HUES6 (cell line): Measurements from ENCODE around the gene KCNMB3.
"Not testable (repeated sequence)": the region's sequence is repeated elsewhere in the genome, so short reads cannot be mapped to it uniquely, and the experiment has no call there.

ENCODE experiments used
- H3K27ac ChIP-seq: 2 replicates; pipeline ENCODE4 v1.7.0; 2013; ENCODE audit warnings: low read depth, mild to moderate bottlenecking, low read length, inconsistent platforms
- H3K27me3 ChIP-seq: 2 replicates; pipeline ENCODE4 v1.6.1; 2013; ENCODE audit warnings: low read length; ENCODE audit not compliant: control insufficient read depth, insufficient read depth
- H3K36me3 ChIP-seq: 2 replicates; pipeline ENCODE4 v1.6.1; 2013; ENCODE audit warnings: low read length; ENCODE audit not compliant: control insufficient read depth, insufficient read depth
- H3K4me1 ChIP-seq: 2 replicates; pipeline ENCODE4 v1.6.1; 2013; ENCODE audit warnings: low read length; ENCODE audit not compliant: control insufficient read depth, insufficient read depth
- H3K4me3 ChIP-seq: 2 replicates; pipeline ENCODE4 v1.5.1; 2013; ENCODE audit warnings: low read depth, low read length
- H3K9ac ChIP-seq: one replicate; pipeline ENCODE4 v1.6.1; 2013; ENCODE audit warnings: mild to moderate bottlenecking, low read length
- H3K9me3 ChIP-seq: 2 replicates; pipeline ENCODE4 v1.6.1; 2013; ENCODE audit warnings: low read depth, low read length; ENCODE audit not compliant: control insufficient read depth, insufficient read depth

Gene KCNMB3

DNA sequence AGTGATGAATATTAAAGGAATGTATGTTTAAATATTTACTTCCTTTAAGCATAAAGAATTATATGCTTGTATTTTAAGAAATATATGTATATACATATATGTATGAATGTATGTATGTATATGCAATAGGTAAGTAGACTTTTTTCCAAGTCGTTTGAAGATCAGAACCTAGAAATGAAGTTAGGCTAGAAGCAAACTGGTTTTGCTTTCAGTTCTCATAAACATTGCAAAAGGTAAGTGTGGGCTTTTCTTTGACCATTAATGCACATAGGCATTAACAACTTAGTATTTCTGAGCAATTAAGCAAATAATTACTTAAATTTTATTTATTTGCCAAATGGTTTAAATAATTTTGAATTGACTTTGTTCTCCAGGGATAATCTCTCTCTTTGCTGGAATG, 10.6 kb downstream of the KCNMB3 start:
- not testable (repeated sequence) for H3K9ac ChIP-seq, H3K27ac ChIP-seq, H3K4me1 ChIP-seq, H3K27me3 ChIP-seq, H3K9me3 ChIP-seq, H3K4me3 ChIP-seq, H3K36me3 ChIP-seq

DNA sequence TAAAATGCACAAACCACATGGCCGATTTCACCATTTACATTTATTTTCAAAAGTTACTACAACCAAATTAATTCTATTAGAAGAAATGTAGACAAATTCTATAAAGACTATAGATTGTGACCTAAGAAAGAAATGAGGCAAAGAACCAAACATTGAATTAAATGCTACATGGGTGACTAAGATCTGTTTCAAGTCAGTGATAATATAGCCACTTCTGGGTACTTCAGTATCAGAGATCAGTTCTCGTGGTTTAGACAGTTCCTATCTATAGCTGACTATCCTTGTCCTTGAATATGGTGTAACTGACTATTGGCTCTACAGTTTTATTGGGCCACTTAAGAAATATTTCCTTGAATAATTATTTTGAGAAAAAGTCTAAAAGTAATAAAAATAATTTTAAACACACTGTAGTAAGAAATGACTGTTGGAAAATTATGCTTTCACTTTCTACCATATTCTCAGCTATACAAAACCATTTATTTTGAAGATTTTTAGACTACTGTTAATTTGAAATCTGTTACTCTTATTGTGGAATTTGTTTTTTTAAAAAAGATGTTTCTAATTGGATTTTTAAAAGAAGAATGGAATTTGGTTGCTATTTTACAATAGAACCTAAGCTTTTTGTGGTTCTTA, 14.1 kb downstream of the KCNMB3 start:
- Histone ChIP-seq H3K9me3 (no peaks in the 10 kb centered on the region), H3K36me3 (peaks cover 5% of the 10 kb centered on the region), H3K27me3 (no peaks in the 10 kb centered on the region), H3K4me1 (no peaks in the 10 kb centered on the region), H3K9ac (no peak overlapping the region), H3K4me3 (no peak overlapping the region), H3K27ac (no peak overlapping the region)

DNA sequence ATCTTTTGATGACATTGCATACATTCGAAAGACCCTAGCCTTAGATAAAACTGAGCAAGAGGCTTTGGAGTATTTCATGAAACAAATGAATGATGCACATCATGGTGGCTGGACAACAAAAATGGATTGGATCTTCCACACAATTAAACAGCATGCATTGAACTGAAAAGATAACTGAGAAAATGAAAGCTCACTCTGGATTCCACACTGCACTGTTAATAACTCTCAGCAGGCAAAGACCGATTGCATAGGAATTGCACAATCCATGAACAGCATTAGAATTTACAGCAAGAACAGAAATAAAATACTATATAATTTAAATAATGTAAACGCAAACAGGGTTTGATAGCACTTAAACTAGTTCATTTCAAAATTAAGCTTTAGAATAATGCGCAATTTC, 16.7 kb downstream of the KCNMB3 start:
- Histone ChIP-seq H3K27me3 (no peaks in the 10 kb centered on the region), H3K4me1 (no peaks in the 10 kb centered on the region), H3K27ac (no peak overlapping the region), H3K9me3 (no peaks in the 10 kb centered on the region), H3K4me3 (no peak overlapping the region), H3K9ac (no peak overlapping the region), H3K36me3 (peaks cover 21% of the 10 kb centered on the region)

DNA sequence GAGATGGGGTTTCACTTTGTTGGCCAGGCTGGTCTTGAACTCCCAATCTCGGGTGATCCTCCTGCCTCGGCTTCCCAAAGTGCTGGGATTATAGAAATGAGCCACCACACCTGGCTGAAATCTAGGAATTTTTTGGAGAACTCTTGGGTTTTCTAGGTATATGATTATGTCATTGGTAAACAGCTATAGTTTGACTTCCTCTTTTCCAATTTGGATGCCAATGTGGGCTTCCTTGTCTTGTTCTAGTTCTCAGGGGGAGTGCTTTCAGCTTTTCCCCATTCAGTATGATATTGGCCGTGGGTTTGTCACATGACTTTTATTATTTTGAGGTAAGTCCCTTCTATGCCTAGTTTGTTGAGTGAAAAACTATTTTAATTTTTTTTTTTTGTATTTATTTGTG, 17.9 kb downstream of the KCNMB3 start:
- Histone ChIP-seq H3K27me3 (no peaks in the 10 kb centered on the region), H3K4me3 (no peak overlapping the region), H3K4me1 (no peaks in the 10 kb centered on the region), H3K27ac (no peak overlapping the region), H3K36me3 (peaks cover 21% of the 10 kb centered on the region), H3K9me3 (no peaks in the 10 kb centered on the region), H3K9ac (no peak overlapping the region)

DNA sequence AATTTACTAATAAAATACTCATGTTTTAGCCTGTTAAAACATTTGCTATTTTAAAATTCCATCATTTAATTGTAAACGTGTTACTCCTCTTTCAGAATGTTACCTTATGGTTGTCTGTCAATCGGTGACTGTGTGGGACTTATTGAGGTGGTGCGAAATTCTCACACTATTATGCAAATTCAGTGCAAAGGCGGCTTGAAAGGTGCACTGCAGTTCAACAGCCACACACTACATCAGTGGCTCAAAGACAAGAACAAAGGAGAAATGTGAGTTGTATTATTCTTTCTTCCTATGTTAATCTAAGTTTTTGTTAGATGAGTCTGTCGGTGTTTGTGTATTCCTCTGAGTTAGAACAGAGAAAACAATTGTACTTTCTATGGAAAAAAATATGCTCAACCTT, 21.7 kb downstream of the KCNMB3 start:
- H3K4me1 ChIP-seq: peaks cover 9% of the 10 kb centered on the region; the same call in 1 of the 2 replicates
- peaks cover 34% of the 10 kb centered on the region for H3K36me3 ChIP-seq
- H3K4me3 ChIP-seq: no peak overlapping the region
- no peak overlapping the region for H3K9ac ChIP-seq
- no peaks in the 10 kb centered on the region for H3K9me3 ChIP-seq
- H3K27ac ChIP-seq: no peak overlapping the region
- no peaks in the 10 kb centered on the region for H3K27me3 ChIP-seq

DNA sequence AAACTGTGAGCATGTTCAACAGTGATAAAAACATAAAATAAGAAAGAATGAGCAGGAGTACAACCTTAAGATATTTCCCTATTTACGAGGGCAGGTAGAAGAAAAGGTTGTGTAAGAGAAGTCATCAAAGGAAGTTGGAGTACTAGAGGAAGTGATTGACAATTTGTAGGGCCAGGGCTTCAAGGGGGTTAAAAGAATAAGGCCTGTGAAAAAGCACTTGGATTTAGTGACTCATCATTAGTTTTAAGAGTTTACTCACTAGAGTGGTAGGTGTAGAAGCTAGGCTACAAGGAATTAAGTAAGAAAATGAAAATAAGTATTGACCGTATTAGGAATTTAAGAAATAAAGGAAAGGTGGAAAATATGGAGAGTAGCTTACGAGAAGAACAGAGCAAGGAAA, 23.6 kb downstream of the KCNMB3 start:
- Histone ChIP-seq H3K36me3 (peaks cover 37% of the 10 kb centered on the region), H3K27ac (no peak overlapping the region), H3K27me3 (no peaks in the 10 kb centered on the region), H3K9me3 (no peaks in the 10 kb centered on the region), H3K9ac (no peak overlapping the region), H3K4me3 (no peak overlapping the region), H3K4me1 (peaks cover 9% of the 10 kb centered on the region; the same call in 1 of the 2 replicates)

DNA sequence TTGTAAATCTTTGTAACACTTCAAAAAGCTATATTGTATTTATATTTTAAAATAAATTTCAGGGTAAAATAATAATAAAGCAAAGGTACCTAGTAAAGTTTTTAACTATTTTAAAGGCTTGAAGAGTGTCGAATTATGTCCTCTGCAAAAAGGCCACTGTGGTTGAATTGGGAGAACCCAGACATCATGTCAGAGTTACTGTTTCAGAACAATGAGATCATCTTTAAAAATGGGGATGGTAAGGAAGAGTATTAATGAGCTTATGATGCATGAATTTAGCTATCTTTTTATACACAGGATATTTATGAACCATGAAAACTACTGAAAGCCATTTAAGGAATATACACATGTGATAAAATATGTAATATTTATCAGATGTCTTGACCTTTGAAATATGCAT, 26.3 kb downstream of the KCNMB3 start:
- Histone ChIP-seq H3K27ac (no peak overlapping the region), H3K9me3 (no peaks in the 10 kb centered on the region), H3K9ac (no peak overlapping the region), H3K4me1 (peaks cover 9% of the 10 kb centered on the region; the same call in 1 of the 2 replicates), H3K36me3 (peaks cover 23% of the 10 kb centered on the region), H3K27me3 (no peaks in the 10 kb centered on the region), H3K4me3 (no peak overlapping the region)

DNA sequence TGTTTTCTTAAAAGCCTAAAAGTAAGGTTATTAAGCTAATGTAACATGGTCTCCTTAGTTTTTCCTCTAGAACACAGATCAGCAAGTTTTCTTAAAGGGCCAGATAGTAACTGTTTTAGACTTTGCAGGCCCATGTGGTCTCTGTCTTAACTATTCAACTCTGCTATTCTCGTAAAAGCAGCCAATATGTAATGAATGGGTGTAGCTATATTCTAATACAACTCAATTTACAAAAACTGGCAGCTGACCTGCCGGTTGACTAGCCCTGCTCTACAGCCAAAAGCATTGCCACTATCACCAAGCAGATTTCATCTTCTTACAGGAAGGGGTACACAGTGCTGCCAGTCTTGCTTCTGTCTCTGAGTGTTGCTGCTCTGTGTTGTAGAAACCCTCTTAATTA, 27.4 kb downstream of the KCNMB3 start:
- peaks cover 9% of the 10 kb centered on the region; the same call in 1 of the 2 replicates for H3K4me1 ChIP-seq
- H3K27ac ChIP-seq: no peak overlapping the region
- no peak overlapping the region for H3K4me3 ChIP-seq
- peaks cover 23% of the 10 kb centered on the region for H3K36me3 ChIP-seq
- no peaks in the 10 kb centered on the region for H3K9me3 ChIP-seq
- H3K27me3 ChIP-seq: no peaks in the 10 kb centered on the region
- H3K9ac ChIP-seq: no peak overlapping the region

DNA sequence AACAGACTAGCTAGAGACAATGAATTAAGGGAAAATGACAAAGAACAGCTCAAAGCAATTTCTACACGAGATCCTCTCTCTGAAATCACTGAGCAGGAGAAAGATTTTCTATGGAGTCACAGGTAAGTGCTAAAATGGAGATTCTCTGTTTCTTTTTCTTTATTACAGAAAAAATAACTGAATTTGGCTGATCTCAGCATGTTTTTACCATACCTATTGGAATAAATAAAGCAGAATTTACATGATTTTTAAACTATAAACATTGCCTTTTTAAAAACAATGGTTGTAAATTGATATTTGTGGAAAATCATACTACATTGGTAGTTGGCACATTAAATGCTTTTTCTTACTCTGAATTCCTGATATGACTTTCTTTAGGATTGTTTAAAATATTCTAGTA, 32.7 kb downstream of the KCNMB3 start:
- H3K9ac ChIP-seq, H3K36me3 ChIP-seq, H3K9me3 ChIP-seq, H3K27ac ChIP-seq, H3K4me1 ChIP-seq, H3K27me3 ChIP-seq, H3K4me3 ChIP-seq: not testable (repeated sequence)

DNA sequence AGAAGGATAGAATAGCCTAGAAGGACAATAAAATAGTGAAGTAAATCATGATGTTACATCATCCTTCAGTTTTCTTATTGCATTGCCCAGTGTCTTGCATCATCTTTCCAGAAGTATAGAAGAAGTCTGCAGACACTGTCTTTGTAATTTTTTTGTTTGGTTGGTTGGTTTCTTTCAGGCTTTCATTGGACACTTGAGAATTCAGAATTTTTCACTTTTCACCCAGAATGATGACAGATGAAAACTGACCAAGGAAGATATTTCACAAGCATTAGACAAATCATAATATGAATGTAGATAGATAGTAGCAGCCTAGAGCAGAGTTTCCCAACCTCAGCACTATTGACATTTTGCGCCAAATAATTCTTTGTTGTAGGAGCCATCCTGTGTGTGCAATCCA, 35.4 kb downstream of the KCNMB3 start:
- H3K4me3 ChIP-seq, H3K9me3 ChIP-seq, H3K27me3 ChIP-seq, H3K4me1 ChIP-seq, H3K36me3 ChIP-seq, H3K9ac ChIP-seq, H3K27ac ChIP-seq: not testable (repeated sequence)

DNA sequence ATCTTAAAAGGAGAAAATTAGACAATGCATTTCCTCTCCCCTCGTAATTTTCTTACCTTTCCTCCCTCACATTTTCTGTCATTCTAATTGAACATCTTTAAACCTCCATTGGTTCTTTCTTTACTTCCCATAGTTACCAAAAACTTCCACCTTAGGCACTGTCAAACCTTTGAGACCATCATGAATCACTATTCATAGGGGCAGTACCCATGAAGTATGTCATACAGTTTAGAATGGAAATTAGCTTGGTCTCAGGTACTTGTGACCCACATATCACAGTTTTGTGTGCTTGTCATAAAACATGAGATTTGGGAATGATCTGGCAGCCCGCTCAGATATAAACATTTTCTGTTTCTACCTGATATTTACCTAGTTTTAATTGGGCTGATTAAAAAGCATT, 50.1 kb downstream of the KCNMB3 start:
- Histone ChIP-seq H3K36me3 (peaks cover 17% of the 10 kb centered on the region), H3K27ac (no peak overlapping the region), H3K9me3 (no peaks in the 10 kb centered on the region), H3K27me3 (no peaks in the 10 kb centered on the region), H3K4me1 (peaks cover 10% of the 10 kb centered on the region; the same call in 1 of the 2 replicates), H3K4me3 (no peak overlapping the region), H3K9ac (no peak overlapping the region)

DNA sequence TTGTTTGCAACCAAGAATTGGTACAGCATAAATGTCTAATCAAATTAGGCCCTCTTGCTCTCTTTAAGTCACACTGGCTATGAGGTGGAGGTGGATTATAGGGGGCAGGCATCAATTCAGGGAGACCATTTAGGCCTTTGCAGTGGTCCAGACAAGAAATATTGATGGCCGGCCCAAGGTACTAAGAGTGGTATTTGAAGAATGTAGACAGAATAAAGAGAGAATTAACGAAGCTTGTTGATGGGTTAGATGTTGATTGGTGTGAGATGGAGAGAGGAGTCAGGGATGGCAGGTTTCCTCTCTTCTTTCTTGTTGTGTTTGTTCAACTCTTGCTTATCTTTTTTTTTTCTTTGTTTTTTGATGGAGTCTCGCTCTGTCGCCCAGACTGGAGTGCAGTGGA, 54.2 kb downstream of the KCNMB3 start:
- Histone ChIP-seq H3K4me3 (no peak overlapping the region), H3K9ac (no peak overlapping the region), H3K9me3 (no peaks in the 10 kb centered on the region), H3K4me1 (peaks cover 23% of the 10 kb centered on the region), H3K36me3 (peaks cover 4% of the 10 kb centered on the region), H3K27me3 (no peaks in the 10 kb centered on the region), H3K27ac (0 out of 2 replicates have a peak overlapping the region, but pooled peaks have one; percentile 7)
